Measurements from ENCODE around the gene PRMT7.
A peak's percentile ranks its signal among the peaks of the same experiment; 100 is the strongest.

The PRMT7 gene

GRCh38 chr16:68348639-68349445, 38.0 kb downstream of the PRMT7 start:
- DNase-seq: no peak

- no peak for DNase-seq
Measured at GRCh38 chr16:68349838-68350410, 39.1 kb downstream of the PRMT7 start.

DNA sequence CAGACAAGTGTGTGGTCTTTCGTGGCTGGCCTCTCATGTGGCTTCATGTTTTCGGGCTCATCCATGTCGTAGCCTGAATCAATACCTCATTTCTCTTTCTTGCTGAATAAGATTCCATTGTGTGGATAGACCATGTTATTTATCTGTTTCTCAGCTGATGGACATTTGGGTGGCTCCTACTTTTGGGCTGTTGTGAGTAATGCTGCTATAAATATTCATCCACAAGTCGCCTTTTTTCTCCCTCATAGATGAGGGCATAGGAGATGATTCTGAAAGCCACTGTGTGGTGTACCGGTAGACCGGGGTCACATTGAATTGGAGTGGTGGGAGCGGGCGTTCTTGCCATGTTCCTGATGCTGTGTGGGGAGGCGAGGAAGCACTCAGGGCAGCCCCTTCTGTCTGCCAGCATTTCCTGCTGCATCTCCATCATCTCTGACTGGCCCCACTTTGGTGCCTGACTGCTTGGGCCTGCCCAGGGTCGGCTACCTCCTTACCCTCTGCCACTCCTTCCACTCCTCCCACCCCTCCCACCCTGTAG, 40.1 kb downstream of the PRMT7 start:
- no peak for DNase-seq

GRCh38 chr16:68351463-68351862, 40.6 kb downstream of the PRMT7 start:
- no peak for DNase-seq

DNA sequence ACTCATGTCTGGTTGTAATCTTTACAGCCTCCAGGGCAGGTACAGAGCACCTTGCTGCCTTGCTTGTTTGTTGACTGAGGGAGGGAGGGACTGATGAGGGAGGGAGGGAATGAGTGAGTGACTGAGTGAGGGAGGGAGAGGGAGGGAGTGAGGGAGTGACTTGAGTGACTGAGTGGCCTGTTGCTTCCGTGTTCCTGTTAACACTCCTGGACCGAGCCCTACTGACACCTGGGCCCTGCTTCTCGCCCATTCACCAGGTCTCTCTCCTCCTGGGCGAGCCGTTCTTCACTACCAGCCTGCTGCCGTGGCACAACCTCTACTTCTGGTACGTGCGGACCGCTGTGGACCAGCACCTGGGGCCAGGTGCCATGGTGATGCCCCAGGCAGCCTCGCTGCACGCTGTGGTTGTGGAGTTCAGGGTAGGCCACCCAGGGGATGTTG, 41.2 kb downstream of the PRMT7 start:
- no peak for DNase-seq

GRCh38 chr16:68353366-68353765, 42.5 kb downstream of the PRMT7 start:
- no peak for DNase-seq

DNA sequence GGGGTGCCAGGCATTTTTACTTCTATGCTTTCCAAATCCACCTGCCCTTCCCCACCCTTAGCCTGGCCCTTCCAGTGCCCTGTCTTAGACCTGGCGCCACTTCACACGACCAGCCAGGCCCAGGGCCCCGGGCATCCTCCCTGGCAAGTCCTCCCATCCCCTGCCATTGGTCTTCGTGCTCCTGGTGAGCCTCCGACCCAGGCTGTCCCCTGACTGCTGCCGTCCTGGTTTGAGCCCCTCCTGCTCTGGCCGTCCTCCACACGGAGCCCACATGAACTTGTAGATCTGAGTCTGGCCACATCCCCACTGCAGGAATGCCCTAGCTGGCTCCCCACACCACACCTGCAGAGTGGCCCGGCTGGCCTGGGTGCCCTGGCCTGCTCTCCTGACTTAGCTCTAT, 44.0 kb downstream of the PRMT7 start:
- no peak for DNase-seq

GRCh38 chr16:68355447-68356248, 44.8 kb downstream of the PRMT7 start:
- DNase-seq: no peak

DNA sequence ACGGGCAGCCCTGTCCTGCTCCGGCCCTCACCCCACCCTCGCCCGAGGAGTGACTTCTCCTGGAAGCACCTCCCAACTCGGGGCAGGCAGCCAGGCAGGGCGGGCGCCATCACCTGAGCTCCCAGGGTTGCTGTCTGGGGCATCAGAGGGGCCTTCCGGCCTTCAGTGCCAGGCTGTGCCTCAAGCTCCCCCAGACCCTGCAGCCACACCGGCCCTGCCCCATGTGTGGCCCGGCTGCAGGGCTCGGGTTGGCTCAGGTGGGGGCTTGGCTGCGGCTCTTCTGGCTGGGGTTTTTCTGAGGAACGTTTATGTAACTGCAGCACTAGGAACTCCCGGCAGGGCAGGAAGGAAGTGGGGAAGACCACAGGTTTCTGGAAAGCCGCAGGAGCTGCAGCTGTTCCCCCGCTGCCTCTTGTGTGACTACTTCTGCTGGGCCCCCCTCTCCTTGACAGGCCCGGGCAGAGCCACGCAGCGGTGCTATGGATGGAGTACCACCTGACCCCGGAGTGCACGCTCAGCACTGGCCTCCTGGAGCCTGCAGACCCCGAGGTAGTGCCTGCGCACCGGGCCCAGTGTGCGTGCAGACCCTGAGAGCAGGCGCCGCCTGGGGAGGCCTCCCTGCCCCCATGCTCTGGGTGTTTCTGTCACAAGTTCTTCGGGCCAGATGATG, 45.6 kb downstream of the PRMT7 start:
- DNase-seq: peak; percentile 76

DNA sequence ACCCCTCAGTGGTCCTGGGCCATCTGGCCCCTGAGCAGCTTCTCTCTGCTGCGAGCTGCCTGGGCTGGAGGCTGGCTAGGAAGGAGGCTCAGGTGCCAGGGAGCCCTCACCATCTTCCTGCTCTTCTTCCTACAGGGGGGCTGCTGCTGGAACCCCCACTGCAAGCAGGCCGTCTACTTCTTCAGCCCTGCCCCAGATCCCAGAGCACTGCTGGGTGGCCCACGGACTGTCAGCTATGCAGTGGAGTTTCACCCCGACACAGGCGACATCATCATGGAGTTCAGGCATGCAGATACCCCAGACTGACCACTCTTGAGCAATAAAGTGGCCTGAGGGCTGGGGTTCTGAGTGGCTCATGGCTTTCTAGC, 46.1 kb downstream of the PRMT7 start:
- no peak for DNase-seq

- no peak for DNase-seq
Measured at GRCh38 chr16:68357521-68357922, 46.7 kb downstream of the PRMT7 start.

- no peak for DNase-seq
Measured at GRCh38 chr16:68357923-68358322, 47.1 kb downstream of the PRMT7 start.

DNA sequence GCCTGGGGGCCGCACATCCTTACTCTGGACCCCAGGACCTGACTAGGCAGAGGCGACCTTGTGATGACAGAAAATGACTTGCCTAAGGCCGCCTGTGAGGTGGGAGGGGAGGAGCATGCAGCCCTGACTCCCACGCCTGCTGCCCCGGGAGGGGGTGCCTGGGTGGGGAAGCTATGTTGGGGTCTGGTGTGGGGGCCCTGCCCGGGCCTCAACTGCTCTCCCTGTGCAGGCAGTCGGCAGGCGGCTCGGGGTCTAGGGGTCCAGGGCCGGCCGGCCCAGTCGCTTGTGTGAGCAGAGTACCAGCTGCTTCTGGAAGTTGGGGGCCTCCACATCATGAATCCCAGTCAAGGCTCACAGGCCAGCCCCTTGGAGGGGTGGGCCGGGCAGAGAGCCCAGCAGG, 48.1 kb downstream of the PRMT7 start:
- DNase-seq: no peak

- DNase-seq: no peak
Measured at GRCh38 chr16:68359398-68360191, 48.8 kb downstream of the PRMT7 start.

GRCh38 chr16:68360547-68360946, 49.7 kb downstream of the PRMT7 start:
- no peak for DNase-seq

DNA sequence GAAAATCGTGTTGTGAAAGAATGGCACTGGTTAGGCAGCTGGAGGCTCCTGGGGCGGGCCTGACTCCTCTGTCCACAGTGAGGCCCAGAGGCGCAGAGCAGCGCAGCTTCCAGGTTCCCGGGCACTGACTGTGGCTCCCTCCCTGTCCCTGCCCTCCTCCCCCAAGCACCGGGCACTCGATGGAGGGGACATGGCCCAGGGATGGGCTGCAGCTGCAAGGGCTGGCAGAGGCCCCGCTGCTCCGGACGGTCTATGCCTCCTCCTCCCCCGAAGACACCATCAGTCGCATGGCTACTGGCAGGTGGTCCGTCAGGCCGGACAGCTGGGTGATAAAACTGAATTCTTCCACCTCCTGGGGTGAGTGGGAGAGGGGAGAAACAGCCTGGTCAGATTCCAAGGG, 50.1 kb downstream of the PRMT7 start:
- DNase-seq: no peak

- DNase-seq: no peak
Measured at GRCh38 chr16:68361485-68361884, 50.7 kb downstream of the PRMT7 start.

DNA sequence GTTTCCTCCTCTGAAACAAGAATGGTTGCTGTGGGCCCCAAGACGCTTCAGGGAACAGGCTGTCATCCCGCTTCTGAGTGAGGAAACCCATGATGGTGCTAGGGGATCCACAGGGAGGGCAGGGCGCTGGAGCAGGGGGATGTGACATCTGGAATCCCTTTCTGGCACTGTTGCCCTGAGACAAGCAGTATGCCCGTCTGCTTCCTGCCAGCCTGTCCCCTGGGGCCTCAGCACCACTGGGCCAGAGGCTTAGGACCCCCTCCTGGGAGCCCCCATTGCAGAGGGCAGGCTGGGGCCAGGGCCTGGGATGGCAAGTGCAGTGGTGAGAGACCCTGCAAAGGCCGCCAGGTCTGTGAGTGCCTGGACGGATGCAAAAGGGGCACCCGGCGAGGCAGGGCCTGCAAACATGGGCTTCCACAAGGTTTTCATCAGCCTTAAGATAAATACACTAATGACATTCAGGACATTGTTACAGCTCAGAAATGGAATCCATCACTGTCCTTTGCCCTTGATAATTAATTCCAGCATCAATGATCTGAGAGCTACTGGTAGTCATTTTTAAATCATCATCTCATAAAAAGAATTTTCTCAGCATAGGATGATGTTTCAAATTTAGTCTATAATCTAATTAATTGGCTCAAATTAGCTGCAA, 51.6 kb downstream of the PRMT7 start:
- DNase-seq: no peak

GRCh38 chr16:68362947-68363657, 52.3 kb downstream of the PRMT7 start:
- no peak for DNase-seq

DNA sequence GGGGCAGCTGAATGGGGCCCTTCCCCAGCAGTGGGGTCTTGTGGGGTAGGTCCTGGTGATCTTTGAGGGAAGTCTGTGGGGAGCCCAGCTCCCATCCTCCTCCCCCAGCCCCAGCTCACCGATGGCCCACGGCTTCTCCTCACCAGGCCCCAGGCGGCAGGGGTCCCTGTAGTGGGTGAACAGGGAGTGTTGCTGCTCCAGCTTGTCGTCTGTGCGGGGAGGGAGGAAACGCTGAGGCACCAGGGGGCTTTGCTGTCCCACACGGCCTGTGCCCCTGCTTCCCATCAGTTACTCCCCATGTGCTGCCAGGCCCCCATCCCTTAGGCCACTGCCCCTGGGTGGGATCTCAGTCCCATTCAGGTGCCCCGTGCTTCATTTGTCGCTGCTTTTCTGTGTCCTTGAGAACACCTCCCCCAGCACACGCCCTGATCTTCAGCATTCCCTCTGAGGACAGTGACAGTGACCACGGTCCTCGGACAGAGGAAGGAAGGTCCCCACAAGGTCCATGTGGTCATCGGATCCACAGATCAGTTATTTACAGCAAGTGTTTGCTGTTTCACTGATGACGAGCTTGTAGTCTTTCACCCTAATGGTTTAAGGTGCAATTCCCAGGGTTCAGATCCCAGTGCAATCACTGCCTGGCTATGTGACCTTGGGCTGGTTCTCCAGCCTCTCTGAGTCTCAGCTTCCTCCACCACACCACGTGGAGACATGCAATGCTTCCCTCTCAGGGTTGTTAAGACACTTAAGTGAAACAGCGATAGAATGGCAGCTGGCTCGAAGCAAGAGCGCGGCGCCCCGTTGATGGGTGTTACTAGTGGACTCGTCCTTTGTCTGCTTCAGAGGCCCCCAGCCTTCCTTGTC, 53.1 kb downstream of the PRMT7 start:
- no peak for DNase-seq
